HepG2 (cell line): ENCODE results near the gene ARPIN. TPM values are rescaled to one million over a fixed set of nuclear protein-coding genes. Genes with fewer than 3 reads are reported as not detected.

Experiments used
- ATF6 ChIP-seq: sonication (generic); formaldehyde crosslinking; conservative IDR thresholded peaks from 2 replicates; pipeline ENCODE4 v1.4.0; 2020; ENCODE audit warnings: missing genetic modification reagents
- FLYWCH1 ChIP-seq: sonication (generic); formaldehyde crosslinking; IDR thresholded peaks from 2 replicates; pipeline ENCODE4 v1.8.1; 2023; ENCODE audit warnings: mild to moderate bottlenecking, missing genetic modification reagents
- GFI1 ChIP-seq: sonication (generic); formaldehyde crosslinking; IDR thresholded peaks from 2 replicates; pipeline ENCODE4 v1.5.0; 2020; ENCODE audit warnings: missing genetic modification reagents, mild to moderate bottlenecking, borderline replicate concordance
- HMG20B ChIP-seq: conservative IDR thresholded peaks from 2 replicates; pipeline ENCODE4 v1.6.1; 2016; ENCODE audit warnings: missing genetic modification reagents, missing compliant biosample characterization
- HNF4A ChIP-seq: sonication (generic); formaldehyde crosslinking; IDR thresholded peaks from 2 replicates; pipeline ENCODE4 v1.4.0; 2020; ENCODE audit warnings: missing genetic modification reagents
- HOXA5 ChIP-seq: sonication (generic); formaldehyde crosslinking; IDR thresholded peaks from 2 replicates; pipeline ENCODE4 v1.4.0; 2020; ENCODE audit warnings: missing genetic modification reagents
- KDM5B ChIP-seq: sonication (generic); formaldehyde crosslinking; IDR thresholded peaks from 2 replicates; pipeline ENCODE4 v1.4.0; 2020; ENCODE audit warnings: missing genetic modification reagents, mild to moderate bottlenecking, borderline replicate concordance
- MEF2D ChIP-seq: sonication (generic); formaldehyde crosslinking; IDR thresholded peaks from 2 replicates; pipeline ENCODE4 v1.5.1; 2020; ENCODE audit warnings: mild to moderate bottlenecking, missing genetic modification reagents
- MLX ChIP-seq: IDR thresholded peaks from 2 replicates; pipeline ENCODE4 v1.6.1; 2016
- THAP9 ChIP-seq: sonication (generic); formaldehyde crosslinking; IDR thresholded peaks from 2 replicates; pipeline ENCODE4; 2020; ENCODE audit warnings: missing genetic modification reagents, mild to moderate bottlenecking, borderline replicate concordance
- ZBTB4 ChIP-seq: sonication (generic); formaldehyde crosslinking; IDR thresholded peaks from 2 replicates; pipeline ENCODE4 v1.4.0; 2020; ENCODE audit warnings: missing genetic modification reagents, mild to moderate bottlenecking, borderline replicate concordance
- ZNF414 ChIP-seq: sonication (generic); formaldehyde crosslinking; IDR thresholded peaks from 2 replicates; pipeline ENCODE4 v1.5.0; 2020; ENCODE audit warnings: missing genetic modification reagents
- ZNF709 ChIP-seq: sonication (generic); formaldehyde crosslinking; IDR thresholded peaks from 2 replicates; pipeline ENCODE4 v1.5.0; 2020; ENCODE audit warnings: mild to moderate bottlenecking, missing genetic modification reagents
- polyA plus RNA-seq, 8 experiments: library from polyadenylated mRNA; depleted of rRNA in 3 of 8; stranded (reverse) in 7 of 8; unstranded in 1 of 8; fragments of >200 nt; fragmentation: Illumina TruSeq in 4 of 8; extraction: Trizol in 4 of 8; gene quantifications; 2 replicates each; pipeline versions ENCODE4 v1.2.1 to v1.2.3, GENCODE V29; 2011 to 2016; ENCODE audit warnings: low read depth in 4 of 8, missing spikeins in 1 of 8, mixed read lengths in 1 of 8; ENCODE audit not compliant: insufficient read depth in 1 of 8
- total RNA-seq, 5 experiments: library from RNA; depleted of rRNA; stranded (reverse); fragments of >200 nt; fragmentation: Illumina TruSeq; extraction: Trizol; gene quantifications; 2 replicates each; pipeline ENCODE4 v1.2.3, GENCODE V29; 2016; ENCODE audit warnings: low read depth in 1 of 5
- TF ChIP-seq, protein P1 (sequence below): sonication (generic); formaldehyde crosslinking; IDR thresholded peaks from 2 replicates; pipeline ENCODE4 v1.8.1; 2023; ENCODE audit warnings: missing genetic modification reagents, inconsistent platforms, borderline replicate concordance
- TF ChIP-seq, protein P2 (sequence below): sonication (generic); formaldehyde crosslinking; IDR thresholded peaks from 2 replicates; pipeline ENCODE4 v1.4.0; 2020; ENCODE audit warnings: missing genetic modification reagents

The ARPIN gene
- total and polyA plus RNA-seq, 2 of the 13 experiments (the other 11 are each of a cell fraction or from before 2014, with no cell fraction given): 2.8 to 5.0 TPM

DNA sequence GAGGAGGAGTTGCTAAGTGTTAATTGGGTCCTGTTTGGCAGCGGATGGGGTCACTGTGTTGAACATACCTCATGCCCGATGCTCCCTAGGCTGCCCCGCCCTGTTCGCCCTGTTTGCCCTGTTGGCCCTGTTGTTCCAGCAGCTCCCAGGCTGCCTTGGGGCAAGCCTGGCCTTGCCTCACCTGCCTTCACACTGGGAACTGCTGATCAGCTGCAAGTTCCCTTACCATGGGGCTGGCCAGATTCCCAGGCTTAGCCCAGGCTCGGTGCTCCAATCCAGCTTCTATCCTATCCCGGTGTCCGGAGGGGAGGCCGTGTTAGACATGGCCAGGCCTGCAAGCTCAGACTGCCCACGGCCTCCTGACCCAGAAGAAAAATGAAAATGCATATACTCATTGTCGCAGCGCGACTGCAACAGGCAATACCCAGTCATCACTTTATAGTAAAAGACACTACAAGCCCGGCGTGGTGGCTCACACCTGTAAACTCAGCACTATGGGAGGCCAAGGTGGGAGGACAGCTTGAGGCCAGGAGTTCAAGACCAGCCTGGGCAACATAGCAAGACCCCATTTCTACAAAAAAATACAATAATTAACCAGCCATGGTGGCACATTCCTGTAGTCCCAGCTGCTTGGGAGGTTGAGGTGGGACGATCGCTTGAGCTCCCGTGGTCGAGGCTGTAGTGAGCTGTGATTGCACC is 45.5 kb upstream of the ARPIN start (continued):
- no peak for TF ChIP-seq HNF4A (CRISPR knock-in tag)
- TF ChIP-seq ZNF414 (CRISPR knock-in tag): no peak
- no peak for TF ChIP-seq HOXA5 (CRISPR knock-in tag)
- TF ChIP-seq KDM5B (CRISPR knock-in tag): peak; percentile 30; the same call in 1 of the 2 replicates
- no peak for TF ChIP-seq HMG20B (CRISPR knock-in tag)
- TF ChIP-seq MLX (CRISPR knock-in tag): no peak
- no peak for TF ChIP-seq ZNF709
- TF ChIP-seq, protein P1, sequence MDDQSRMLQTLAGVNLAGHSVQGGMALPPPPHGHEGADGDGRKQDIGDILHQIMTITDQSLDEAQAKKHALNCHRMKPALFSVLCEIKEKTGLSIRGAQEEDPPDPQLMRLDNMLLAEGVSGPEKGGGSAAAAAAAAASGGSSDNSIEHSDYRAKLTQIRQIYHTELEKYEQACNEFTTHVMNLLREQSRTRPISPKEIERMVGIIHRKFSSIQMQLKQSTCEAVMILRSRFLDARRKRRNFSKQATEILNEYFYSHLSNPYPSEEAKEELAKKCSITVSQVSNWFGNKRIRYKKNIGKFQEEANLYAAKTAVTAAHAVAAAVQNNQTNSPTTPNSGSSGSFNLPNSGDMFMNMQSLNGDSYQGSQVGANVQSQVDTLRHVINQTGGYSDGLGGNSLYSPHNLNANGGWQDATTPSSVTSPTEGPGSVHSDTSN: no peak
- TF ChIP-seq ZBTB4 (CRISPR knock-in tag): peak; percentile 51; the same call in 1 of the 2 replicates
- no peak for TF ChIP-seq FLYWCH1 (CRISPR knock-in tag)
- TF ChIP-seq, protein P2, sequence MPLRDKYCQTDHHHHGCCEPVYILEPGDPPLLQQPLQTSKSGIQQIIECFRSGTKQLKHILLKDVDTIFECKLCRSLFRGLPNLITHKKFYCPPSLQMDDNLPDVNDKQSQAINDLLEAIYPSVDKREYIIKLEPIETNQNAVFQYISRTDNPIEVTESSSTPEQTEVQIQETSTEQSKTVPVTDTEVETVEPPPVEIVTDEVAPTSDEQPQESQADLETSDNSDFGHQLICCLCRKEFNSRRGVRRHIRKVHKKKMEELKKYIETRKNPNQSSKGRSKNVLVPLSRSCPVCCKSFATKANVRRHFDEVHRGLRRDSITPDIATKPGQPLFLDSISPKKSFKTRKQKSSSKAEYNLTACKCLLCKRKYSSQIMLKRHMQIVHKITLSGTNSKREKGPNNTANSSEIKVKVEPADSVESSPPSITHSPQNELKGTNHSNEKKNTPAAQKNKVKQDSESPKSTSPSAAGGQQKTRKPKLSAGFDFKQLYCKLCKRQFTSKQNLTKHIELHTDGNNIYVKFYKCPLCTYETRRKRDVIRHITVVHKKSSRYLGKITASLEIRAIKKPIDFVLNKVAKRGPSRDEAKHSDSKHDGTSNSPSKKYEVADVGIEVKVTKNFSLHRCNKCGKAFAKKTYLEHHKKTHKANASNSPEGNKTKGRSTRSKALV (CRISPR knock-in tag): no peak
- no peak; the same call in 1 of the 2 replicates for TF ChIP-seq THAP9 (CRISPR knock-in tag)
- no peak for TF ChIP-seq GFI1 (CRISPR knock-in tag)
- no peak for TF ChIP-seq ATF6 (CRISPR knock-in tag)
- TF ChIP-seq MEF2D (CRISPR knock-in tag): no peak
